Inflammatory macrophage treated with lipopolysaccharide for 4 hours (primary cell): ENCODE results near the gene GBX1.

Experiments used
- DNase-seq: peaks from one replicate; pipeline ENCODE4 v3.0.0-alpha.2; 2020

Gene GBX1

DNA sequence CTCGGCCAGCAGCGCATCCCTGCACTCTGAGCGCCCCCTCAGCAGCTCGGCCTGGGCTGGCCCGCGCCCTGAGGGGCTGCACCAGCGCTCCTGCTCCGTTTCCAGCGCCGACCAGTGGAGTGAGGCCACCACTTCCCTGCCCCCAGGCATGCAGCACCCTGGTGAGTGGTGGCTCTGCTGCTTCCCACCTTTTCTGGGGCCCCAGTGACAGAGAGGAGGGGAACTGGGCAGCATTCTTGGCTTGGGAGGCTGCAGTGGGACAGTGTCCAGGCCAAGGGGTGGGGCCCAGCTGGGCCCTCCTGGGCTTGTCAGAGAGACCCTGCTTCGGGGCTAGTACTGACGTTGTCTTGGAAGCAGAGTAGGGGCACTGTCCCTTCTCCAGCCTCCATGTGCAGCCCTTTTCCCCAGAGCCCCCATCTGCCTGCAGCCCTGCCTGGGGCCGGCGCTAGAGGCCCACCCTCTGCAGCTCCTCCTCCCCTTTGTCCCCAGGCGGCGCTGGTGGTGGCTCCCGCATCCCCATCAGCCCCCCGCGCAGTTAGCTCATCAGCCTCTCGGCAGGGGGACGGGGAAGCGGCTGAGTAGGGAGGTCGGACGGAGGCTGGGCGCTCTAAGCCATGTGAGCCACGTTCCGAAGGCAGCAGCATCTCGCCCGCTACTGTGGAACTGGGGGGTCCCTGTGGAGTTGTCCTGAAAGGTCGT lies 29.2 kb downstream of the GBX1 start:
- no peak for DNase-seq

DNA sequence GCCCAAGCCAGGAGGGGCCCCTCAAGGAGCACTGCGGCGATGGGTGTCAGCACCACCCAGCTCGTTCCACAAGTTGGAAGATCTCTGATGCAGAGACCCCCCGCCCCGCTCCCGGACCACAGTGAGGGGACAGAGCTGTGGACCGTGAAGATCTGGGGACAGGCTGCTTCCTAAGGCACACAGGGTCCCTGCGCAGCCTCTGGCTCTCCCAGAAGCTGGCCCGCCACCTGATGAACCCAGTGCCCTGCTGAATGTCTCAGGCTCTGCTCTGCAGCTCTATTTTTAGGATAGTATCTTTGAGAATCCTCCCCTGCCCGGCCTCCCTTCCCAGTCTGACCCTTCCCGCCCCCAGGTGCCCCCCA lies 29.7 kb downstream of the GBX1 start:
- DNase-seq, result no peak

DNA sequence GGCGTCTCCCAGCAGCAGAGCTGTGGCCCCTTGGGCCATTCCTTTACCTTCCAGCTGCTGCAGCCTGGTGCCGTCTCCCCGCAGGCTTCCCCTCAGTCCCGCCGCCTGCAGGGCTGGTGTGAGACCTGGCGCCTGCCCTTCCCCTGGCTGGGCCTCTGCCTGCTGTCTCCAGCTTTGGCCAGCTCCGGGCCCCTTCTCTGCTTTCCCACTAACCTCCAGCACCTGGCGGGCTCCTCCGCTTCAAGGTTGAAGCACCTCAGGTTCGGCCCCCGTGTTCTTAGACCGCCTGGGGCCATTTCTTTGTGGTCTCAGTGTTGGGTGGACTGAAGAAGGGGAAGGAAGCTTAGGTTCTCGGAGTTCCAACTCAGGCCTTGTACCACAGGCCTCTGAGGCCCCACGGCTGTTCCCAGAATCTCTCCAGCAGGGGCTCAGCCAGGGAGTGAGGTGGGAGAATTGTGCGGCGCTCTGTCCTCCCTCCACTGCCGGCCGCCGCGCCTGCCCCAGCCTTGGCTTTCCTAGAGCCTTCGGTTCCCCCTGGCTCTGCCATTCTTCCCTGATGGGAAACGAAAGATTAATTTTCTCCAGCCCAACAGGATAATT lies 30.3 kb downstream of the GBX1 start:
- DNase-seq, result no peak

DNA sequence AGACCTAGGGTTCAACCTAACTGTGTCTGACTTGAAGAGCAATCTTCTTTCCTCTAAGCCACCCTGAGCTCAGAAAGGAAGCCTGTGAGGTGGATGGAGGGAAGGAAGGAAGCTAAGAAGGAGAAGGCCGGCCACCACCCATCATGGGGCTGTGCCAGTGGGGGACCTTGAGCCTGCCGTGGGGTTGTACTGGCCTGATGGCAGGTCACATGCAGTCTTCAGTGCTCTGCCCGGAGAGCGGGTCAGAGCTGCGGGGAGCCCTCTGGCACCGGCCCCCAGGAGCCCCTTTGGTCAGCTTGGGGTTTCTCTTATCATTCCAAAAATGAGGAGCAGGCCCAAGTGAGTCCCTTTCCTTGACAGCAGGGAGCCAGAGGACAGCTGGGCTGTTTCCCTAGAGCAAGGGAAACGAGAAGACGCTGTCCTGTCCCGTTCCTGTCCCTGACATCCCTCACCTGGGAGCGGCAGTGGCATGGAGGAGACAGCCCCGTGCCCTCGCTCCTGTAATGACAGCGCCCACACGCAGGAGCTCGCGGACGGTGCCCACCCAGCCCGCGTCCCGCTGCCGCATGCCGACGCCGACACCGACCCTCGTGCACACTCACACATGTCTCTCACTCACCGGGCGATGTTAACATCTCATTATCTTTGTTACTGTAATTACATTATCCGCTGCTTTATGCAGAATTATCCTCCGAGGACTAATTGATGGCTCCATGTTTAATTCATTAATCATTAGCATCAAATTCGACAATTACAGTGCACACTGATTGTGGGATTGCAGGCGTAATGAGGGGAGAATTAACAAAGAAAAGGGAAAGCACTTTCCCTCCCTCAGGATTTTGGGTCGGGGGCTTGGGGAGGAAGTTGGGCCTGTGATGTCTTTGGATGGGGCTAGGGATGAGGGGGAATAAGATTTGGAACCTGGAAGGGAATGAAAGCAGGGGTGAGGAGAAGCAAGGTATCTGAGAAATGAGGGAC lies 31.3 kb downstream of the GBX1 start:
- no peak for DNase-seq

DNA sequence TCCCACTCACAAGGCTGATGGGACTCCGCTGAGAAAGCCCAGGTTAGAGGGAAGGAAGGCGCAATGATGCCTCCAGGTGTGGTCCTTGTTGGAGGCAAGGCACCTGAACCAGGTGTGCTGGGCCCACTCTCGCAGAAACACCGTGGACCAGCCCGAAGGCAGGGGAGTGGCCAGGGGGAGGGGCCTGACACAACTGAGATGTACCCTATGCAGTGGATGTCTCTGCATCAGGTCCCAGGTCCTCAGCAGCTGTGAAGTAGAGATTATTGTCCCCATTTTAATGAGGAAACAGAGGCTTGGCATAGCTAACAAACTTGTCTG lies 32.0 kb downstream of the GBX1 start:
- no peak for DNase-seq

DNA sequence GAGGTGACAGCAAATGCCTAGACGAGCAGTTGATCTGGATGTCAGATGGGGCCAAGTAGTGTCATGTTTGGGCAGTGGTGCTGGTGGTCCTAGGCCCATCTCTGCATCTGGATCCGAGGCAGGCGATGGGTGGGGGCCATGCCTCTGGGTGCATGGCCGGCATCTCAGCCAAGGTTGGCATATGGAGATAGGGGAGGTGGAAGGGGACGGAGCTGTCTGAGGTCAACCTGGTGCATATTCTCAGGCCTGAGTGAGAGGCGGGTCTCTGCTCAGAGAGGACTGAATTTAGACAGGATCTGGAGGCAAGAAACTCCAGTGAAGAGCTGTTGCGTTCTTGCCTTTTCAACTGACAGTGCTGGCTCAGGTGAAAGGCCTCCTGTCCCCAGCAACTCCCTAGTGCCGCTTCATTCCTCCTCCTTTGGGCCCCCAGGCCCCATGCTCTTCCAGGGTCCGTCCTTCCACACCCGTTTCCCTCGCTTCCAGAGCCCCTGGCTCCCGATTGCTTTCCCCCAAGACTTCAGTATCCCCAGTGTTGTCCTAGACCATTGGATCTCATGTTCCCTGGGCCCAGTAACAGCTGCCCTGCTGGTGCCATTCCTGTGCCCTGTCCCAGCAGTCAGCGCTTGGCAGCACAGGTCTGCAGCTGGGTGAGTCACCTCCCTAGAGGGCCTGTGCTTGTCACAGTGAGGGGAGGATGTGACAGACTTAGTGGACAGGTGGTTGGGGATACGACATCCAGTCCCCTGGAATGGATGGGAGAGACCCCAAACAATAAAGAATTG lies 32.6 kb downstream of the GBX1 start:
- DNase-seq, result no peak

DNA sequence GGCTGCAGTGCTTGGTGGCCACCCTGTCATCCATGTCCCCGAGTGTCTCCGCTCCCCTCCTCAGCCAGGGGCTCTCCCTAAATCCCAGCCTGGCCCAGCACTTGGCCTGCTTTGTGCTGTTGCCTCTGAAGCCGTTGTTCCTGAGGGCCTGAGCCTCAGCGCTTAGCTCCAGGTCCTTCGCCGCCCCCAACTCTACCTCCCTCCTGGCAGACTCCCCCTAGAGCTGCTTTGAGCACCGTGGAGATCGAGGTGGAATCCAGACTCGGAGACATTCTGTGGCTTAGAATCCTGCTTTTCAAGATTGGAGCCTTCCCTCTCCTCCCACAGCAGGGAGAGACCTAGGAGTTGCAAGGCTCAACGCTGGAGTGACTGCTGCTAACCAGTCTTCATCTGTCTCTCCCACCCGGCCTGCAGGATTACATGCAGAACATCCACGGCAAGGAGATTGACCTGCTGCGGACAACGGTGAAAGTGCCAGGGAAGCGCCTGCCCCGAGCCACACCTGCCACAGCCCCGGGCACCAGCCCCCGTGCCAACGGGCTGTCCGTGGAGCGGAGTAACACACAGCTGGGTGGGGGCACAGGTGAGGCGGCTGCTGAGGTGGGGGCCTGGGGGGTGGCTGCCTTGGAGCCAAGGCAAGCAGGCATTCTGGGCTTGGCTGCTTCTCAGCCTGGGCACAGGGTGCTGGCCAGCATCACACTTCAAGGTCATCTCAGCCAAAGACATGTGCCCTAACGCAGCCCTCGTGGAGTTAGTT lies 33.3 kb downstream of the GBX1 start:
- DNase-seq, result no peak

DNA sequence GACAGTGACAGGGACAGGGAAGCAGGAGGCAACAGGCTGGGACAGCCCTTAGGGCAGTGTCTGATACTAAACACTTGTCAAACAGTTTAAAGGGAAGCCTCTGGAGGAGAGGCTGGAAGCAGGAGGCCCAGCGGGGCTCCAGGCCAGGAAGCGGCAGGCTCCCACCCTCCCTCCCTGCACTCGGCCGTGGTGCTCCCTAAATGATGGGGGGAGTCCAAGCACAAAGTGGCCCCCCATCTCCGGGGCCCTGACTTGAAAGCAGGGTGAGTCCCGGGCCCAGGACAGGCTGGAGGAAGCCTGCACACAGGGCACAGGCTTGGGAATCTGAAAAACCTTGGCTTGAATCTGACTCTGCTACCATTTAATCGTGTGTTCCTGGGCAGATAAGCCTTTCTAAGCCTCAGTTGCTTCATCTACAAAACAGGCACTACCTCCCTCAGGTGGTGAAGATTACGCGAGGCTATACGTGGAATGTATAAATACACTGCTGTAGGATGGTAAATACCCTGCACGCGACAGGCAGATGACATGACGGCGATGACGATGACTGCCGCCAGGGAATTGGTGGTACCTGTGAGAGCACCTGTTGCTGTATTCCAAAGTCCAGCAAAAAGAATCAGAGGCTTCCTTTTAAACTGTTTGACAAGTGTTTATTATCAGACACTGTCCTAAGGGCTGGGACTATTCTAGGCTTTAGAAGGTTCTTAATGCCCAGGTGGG lies 34.1 kb downstream of the GBX1 start:
- no peak for DNase-seq

DNA sequence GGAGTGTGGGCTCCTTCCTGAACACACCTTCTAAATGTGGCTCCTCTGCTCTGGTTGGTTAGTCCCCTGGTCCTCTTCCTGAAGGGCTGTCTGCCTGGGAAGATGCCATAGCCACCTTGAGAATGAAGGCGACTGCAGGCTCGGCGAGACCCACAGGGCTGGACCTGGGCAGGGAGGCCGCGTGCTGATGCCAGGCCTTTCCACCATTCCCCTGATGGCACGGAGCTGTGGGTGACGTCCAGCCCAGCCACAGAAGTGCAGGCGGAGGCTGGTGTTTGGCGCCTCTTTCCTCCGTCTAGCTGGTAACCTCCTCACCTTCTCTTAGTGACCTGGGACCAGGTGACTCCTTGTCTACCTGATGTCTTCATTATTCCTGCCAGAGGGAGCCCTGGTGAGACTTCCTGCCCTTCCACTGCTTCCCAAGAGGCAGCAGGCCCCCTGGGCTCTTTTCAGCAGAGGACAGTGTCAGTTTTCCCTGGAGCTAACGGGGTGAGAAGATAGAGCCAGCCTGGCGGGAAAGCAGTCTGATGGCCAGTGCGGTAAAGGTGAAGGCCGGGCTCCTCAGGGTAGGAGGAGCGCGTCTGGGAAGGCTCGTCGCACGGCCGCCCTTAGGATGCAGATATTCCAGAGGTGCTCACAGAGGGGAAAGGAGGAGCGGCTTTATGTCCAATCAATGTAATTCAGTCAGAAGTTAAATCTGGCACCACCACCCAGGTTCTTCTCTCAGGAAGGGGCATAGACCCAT lies 34.9 kb downstream of the GBX1 start:
- DNase-seq, result no peak

DNA sequence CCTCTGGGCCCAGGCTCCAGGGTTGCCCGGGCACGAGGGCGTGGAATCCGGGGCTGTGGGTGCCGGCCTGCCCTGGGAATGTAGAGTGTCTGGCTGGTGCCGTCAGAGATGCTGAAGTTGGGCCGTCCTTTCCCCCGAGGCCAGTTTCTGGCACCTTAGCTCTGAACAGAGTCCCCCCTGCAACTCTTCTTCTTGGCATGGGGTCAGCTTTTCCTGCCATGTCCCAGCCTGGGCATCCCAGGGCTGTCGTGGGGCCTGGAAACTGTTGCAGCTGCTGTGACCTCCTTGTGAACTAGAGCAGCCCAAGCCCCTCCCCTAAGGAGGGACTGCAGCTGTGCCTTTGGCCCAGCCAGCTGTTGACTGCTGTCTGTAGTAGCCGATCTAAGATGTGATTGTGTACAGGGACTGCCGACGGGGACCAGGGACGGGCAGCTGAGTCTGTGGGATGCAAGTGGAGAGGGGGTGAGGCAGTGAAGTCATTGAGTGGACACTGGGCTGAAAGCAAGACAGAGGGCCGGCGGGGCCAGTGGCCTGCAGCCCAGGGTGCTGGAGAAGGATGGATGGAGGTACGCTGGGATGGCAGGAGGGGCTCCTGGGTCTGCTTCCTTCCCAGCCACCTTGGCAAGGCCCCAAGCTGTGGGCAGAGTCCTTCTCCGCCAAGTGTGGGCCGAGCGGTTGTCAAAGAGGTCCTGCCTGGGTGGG lies 35.8 kb downstream of the GBX1 start:
- no peak for DNase-seq

DNA sequence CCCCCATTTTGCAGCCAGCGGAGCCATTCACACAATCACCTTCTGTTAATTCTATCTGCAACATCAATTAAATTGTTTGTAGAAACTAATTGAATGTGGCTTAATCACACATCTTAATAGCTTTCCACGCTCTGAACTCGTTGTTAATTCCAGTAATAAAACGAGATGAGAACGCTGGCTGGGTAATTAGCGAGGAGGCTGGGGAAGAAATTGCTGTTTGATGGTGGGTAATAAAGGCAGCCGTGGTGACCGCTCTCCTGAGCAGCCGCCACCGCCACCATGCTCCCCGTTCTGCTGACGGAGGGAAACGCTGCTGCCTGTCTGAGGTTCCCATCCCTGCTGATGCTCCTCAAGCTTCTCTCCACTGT lies 36.3 kb downstream of the GBX1 start:
- no peak for DNase-seq

DNA sequence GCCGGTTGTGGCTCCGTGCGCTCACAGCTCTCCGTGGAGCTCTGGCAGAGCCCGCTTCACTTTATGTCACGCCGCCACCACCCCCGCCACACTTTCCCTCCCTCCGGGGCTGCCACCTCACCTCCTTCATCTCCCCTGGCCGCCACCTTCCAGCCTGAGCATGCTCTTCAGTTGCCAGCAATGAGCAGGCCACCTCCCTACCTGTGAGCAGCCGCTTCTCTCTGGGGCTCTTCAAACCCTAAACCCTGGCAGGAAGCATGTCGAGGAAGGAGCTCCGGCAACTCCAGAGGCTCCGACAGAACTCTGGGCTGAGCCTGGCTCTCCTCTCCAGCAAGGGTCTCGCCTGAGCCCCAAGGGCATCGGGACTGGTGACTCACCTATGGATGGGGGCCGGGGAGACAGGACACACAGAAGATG lies 36.7 kb downstream of the GBX1 start:
- no peak for DNase-seq

DNA sequence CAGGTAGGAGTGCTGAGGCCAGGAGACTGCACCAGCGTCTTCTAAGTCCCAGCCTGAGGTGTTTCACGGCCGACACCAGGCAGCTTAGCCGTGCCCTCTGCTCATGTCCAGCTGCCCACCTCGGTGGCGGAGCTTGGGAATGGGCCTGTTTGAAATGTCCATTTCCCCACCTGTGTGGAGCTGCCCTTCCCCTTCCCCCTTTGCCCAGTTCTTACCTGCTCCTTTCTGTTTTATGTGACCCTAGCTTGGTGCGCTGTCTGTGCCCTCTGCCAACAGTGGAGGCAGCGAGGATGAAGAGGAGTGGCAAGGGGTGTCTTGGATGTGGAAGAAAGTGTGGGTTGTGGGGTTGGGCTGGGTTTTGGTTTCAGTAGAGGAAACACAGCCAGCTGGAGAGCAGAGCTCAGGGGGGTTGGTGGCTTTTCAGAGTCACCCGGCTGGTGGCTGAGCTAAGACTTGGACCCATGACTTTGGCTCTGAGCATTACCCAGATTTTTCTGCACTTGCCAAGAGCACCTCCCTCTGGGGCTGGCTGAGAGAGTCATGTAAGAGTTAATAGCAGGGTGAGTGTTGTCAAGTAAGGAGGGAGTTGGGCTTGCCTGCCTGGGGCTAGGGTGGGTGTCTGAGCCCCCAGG lies 37.4 kb downstream of the GBX1 start:
- no peak for DNase-seq

DNA sequence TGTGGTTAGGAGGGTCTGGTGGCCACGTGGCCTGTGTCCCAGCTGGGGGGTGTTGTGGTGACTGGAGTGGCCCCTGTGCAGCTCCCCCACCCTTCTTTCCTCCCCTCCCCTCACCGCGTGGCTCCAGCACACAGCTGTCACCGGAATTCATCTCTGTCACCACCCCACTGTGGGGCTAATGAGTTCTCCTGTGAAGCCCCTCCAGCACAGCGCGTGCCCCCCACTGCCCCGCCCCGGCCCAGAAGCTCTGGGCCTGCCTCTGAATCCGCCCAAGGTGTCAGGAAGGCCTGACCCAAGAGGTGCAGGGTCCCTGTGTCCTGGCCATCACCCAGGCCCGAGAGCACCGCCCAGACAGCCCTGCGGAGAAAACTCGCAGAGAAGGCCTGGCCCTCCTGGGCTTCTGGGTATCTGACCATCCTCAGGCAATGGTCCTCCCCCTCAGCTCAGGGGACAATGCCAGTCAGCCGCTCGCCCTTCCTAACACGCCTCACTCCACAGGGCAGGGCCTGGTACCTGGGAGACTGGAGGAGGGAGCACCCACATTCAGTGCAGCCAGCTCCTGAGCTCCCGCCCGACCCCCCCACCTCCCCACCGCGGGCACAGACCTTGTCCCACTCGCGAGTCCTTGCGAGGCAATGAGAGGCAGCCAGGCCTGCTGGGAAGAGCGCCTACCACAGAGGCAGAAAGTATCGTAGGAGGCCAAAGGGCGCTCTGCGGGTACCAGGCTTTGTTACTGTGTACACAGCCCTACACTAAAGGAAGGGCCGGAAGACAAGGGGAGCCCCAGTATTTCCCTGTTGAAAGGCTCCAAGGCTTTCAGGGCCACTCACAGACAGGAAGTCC lies 38.2 kb downstream of the GBX1 start:
- DNase-seq, result no peak

DNA sequence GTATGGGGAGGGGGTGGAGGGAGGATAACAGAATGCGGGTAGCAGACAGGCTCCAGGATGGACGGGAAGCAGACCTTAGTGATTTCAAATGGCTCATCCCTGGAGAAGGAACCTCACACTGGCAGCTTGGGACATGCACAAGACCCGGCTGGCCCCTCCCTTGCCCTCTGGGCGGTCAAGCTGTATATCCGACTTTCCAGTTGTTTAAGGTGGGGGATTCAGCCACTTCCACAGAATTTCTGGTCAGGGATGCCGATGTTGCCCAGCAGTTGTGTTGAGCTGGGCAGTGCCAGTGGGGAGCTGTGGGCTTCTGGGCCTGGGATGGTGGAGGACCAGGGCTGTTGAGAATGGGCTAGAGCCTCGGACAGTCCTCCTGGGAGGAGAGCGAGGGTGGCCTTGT lies 38.8 kb downstream of the GBX1 start:
- DNase-seq, result no peak

DNA sequence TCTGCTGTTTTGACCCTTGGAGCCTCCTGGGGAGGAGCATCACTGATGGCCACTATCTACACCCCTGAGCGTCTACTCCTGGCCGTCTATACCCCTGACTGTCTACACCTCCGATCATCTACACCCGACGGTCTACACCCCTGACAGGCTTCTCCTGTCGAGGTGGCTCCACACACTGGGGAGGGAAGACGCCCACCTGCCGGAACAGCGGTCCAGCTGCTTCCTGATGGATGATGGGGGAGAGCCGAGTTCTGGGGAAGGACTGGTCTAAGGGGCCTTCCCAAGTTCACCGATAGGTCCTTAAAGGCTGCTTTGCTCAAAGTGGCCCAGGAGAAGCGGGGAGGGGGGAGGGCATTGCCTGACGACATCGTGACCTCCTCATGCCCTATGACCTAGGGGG lies 39.4 kb downstream of the GBX1 start:
- no peak for DNase-seq

DNA sequence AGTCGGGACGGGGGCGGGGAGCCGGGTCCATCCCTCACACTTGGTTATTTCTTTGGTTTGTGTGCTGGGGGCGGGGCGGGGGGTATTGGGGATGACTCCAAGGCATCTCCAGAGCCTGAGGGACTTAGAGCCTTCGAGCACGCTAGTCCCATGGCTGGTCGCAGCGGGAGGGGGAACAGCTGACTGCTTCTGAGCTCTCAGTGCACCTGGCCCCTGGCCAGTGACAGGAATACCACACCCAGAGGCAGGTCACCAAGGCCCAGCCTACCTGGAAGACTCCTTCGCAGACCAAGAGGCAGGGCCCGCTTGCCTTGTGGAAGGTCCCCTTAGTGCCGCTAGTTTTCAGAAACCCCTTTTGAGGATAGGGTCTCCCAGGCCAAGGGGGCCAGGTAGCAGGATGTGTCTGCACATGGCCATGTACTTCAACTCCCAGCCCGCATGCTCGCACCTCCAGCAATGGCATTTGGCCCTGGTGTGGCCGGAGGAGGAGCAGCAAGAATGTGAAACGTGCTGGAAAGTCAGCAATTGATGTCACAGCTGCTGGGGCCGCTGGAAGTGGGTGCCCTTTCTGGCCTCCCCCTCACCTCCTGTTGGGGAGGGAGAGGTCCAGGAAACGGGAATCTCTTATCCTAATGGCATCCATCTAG lies 40.9 kb downstream of the GBX1 start:
- no peak for DNase-seq

DNA sequence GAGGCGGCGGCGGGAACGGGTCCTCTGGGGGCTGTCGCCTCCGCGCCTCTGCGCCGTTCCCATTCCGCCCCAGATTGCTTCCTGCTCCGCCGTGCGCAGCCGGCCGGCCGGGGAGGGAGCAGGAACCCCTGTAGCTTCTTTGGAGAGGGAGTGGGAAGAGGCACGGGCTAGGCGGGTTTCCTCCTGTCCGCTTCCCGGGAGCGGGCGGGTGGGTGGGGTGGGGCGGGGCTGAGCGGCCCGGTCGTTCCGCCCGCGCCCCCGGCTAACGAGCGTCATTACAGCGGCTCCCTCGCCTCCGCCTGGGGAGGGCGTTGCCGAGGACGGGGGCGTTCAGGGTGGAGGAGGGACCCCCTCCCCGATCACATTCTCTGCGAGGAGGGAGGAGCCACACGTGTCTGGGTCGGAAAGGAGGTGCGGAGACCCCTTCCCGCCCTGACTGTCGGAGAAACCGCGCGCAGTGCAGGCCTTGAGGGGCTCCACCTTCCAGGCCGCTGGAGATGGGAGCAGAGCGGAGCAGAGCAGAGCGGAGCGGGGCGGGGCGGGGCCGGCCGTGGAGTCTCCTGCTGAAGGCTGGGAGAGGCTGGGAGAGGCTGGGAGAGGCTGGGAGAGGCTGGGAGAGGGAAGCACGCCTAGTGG lies 41.5 kb downstream of the GBX1 start:
- DNase-seq, result no peak
